Measurements from ENCODE around the gene RNASEL. TPM values are rescaled to one million over a fixed set of nuclear protein-coding genes. Genes with fewer than 3 reads are reported as not detected.

Gene RNASEL
- total RNA-seq, 2 donors from 2014 or later = 0.33 to 6.0 TPM

DNA sequence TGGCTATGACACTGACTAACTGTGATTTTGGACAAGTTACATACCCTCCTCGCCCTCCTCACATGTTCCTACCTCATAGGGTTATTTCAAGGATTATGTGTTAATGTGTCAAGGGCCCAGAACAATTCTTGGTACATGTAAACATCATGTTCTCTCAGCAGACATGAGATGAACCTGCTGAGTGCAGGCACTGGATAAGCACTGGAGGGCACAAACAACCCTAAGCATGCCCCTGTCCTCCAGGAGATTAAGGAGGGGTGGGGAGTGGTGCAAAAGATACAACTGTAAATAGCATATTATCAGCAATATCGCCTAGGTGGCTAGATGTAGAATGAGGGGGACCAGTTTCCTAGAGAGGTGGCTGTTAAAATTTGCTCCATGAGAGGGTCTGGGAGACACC lies 32.9 kb upstream of the RNASEL start:
- Histone ChIP-seq H3K4me1 (peaks cover 3% of the 10 kb centered on the region), H3K36me3 (replicated peaks in 1 of 2; ENCODE audit: insufficient read depth in 1 of 2, low read depth in 2 of 2) (no peaks in the 10 kb centered on the region), H3K4me3 (no peak overlapping the region), H3K27ac (no peak overlapping the region), H3K27me3 (no peaks in the 10 kb centered on the region), H3K9me3 (no peaks in the 10 kb centered on the region)
- 86 to 95% methylated on average over 2 of the region's 2 CpGs for WGBS, 2 donors
- ATAC-seq (no peak), DNase-seq (no peak)
- intact Hi-C loops (cut with DNase I) = no loop called here
- TF ChIP-seq, protein P1, sequence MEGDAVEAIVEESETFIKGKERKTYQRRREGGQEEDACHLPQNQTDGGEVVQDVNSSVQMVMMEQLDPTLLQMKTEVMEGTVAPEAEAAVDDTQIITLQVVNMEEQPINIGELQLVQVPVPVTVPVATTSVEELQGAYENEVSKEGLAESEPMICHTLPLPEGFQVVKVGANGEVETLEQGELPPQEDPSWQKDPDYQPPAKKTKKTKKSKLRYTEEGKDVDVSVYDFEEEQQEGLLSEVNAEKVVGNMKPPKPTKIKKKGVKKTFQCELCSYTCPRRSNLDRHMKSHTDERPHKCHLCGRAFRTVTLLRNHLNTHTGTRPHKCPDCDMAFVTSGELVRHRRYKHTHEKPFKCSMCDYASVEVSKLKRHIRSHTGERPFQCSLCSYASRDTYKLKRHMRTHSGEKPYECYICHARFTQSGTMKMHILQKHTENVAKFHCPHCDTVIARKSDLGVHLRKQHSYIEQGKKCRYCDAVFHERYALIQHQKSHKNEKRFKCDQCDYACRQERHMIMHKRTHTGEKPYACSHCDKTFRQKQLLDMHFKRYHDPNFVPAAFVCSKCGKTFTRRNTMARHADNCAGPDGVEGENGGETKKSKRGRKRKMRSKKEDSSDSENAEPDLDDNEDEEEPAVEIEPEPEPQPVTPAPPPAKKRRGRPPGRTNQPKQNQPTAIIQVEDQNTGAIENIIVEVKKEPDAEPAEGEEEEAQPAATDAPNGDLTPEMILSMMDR (IDR thresholded peaks at IDR 0.05) = no peak
- TF ChIP-seq POLR2A (IDR thresholded peaks at IDR 0.05) = no peak

DNA sequence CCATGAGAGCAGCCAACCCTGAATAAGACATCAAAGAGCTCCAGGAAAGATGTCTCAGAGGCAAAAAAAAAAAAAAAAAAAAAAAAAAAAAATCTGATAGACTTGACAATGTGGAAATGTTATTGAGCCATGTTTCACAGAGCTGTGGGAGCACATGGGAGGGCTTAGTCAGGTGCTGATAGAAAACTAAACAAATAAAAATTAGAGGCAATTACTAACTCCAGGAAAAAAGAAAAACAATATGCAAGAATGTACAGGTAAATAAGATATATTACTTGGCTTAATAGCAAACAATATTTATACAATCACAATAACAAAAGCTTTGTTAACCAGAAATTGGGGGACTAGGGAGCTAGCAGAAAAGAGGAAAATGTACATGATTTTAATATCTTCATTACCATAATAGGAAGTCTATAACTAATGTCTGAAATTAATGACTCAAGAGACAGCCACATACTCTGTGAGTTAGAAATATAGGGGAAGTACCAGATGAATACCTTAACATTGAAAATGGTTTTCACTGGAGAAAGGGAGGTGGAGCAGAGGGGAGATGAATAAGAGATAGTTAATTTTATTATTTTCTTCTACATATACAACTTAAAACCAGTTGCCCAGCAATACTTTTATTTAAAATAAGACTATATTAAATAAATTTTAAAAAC lies 32.0 kb upstream of the RNASEL start:
- ATAC-seq = no peak
- Histone ChIP-seq H3K9me3 (no peaks in the 10 kb centered on the region), H3K4me3 (no peak overlapping the region), H3K4me1 (peaks cover 11% of the 10 kb centered on the region), H3K27ac (no peak overlapping the region), H3K27me3 (no peaks in the 10 kb centered on the region), H3K36me3 (replicated peaks in 1 of 2; ENCODE audit: insufficient read depth in 1 of 2, low read depth in 2 of 2) (no peaks in the 10 kb centered on the region)
- TF ChIP-seq, protein P1 (IDR thresholded peaks at IDR 0.05) = no peak
- no peak for TF ChIP-seq POLR2A (IDR thresholded peaks at IDR 0.05)
- intact Hi-C loops (cut with DNase I) = no loop called here
- no peak for DNase-seq

DNA sequence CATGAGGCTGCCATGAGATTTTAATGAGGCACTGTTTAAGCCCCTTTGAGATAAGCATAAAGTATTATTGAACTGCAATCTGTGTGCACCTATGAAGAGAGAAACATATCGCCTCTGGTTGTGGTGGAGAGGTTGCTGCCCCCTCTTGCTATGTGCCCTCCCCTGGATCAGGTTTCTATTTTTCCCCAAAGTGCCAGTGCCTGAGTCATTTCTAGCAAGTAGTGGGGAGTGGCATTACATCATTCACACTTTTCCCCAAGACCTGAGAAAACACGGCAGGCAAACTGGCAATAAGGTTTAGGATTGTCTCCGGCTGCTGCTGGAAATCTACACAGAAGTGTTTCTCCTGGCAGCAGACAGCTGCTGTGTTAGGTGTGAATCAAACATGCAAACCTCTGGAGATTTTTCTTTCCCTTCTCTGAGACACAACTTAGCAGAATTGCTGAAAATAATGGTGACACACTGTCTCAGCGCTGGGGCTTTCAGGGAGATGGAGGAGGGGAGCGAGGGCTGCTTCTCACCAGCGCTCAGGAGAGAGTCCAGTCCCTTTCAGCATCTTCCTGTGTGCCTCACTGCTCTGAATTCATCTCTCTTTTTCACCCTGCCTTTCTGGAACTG lies 28.8 kb upstream of the RNASEL start:
- ATAC-seq (no peak), DNase-seq (no peak)
- 57 to 63% methylated on average over 6 of the region's 6 CpGs for WGBS, 2 donors
- TF ChIP-seq POLR2A (IDR thresholded peaks at IDR 0.05) = no peak
- TF ChIP-seq, protein P1 (IDR thresholded peaks at IDR 0.05) = no peak
- H3K4me1 ChIP-seq = peaks cover 13% of the 10 kb centered on the region
- H3K27ac ChIP-seq = no peak overlapping the region
- H3K36me3 ChIP-seq (replicated peaks in 1 of 2; ENCODE audit: insufficient read depth in 1 of 2, low read depth in 2 of 2) = no peaks in the 10 kb centered on the region
- H3K27me3 ChIP-seq = no peaks in the 10 kb centered on the region
- H3K4me3 ChIP-seq = no peak overlapping the region
- intact Hi-C loops (cut with DNase I) = no loop called here
- H3K9me3 ChIP-seq = no peaks in the 10 kb centered on the region

DNA sequence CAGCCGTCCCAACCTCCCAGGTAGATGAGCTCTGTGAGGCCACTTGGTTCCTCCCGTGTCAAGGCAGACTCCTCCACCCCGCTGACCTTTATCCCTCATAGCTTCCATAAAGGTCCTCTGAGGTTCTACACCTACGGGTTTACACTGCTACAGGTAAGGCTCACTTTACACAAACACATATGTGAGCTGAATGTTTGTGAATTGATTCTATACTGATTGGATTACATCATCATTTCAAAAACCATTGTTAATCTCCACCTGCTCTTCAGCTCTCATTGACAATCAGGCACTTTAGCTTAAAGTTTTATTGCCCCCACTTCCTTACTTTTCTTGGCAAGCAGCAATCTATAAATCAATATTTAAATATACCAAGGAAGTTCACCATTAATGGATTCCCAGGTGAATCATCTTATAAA lies 28.0 kb upstream of the RNASEL start:
- intact Hi-C loops (cut with DNase I) = no loop called here
- no peak for DNase-seq
- no peak for ATAC-seq
- peaks cover 13% of the 10 kb centered on the region for H3K4me1 ChIP-seq
- H3K27me3 ChIP-seq = no peaks in the 10 kb centered on the region
- TF ChIP-seq, protein P1 (IDR thresholded peaks at IDR 0.05) = no peak
- TF ChIP-seq POLR2A (IDR thresholded peaks at IDR 0.05) = no peak
- H3K36me3 ChIP-seq (replicated peaks in 1 of 2; ENCODE audit: insufficient read depth in 1 of 2, low read depth in 2 of 2) = no peaks in the 10 kb centered on the region
- H3K27ac ChIP-seq = no peak overlapping the region
- 34 to 46% methylated on average over 4 of the region's 4 CpGs for WGBS, 2 donors
- H3K4me3 ChIP-seq = no peak overlapping the region
- H3K9me3 ChIP-seq = no peaks in the 10 kb centered on the region

Data from body of pancreas (tissue), 4 donors.